H1 (cell line): ENCODE data around the gene CABLES2. TPM values are rescaled to one million over a fixed set of nuclear protein-coding genes. Genes with fewer than 3 reads are reported as not detected.

Experiments used
- CTCF ChIA-PET: fragments of 300-600 bp; sonication (Branson Sonifier 250); formaldehyde crosslinking; loops from one replicate; lab custom pipeline; 2021; ENCODE audit not compliant: partially characterized antibody; lab: Charles Lee
- POLR2A ChIA-PET: fragments of 300-600 bp; sonication (Branson Sonifier 250); formaldehyde crosslinking; loops from one replicate; lab custom pipeline; 2021; ENCODE audit warnings: inconsistent platforms; ENCODE audit not compliant: partially characterized antibody; lab: Charles Lee
- DNase-seq, 2 experiments: peaks; one replicate each; pipeline versions ENCODE4 v3.0.0 to v3.0.0-alpha.2; 2010 to 2022; ENCODE audit warnings: low spot score in 2 of 2, low read depth in 1 of 2, mixed read lengths in 1 of 2
- FAIRE-seq: peaks from 2 replicates; lab custom pipeline; 2011; peaks lifted over from hg19 to GRCh38; lab: Jason Lieb, UNC
- H2AFZ ChIP-seq: 2 replicates; pipeline ENCODE4 v1.8.1; 2012; ENCODE audit warnings: low read length, inconsistent platforms
- H2AK5ac ChIP-seq: 2 replicates; pipeline ENCODE4 v1.6.1; 2013; ENCODE audit warnings: low read depth, low read length
- H2BK120ac ChIP-seq: replicated peaks from 2 replicates; pipeline ENCODE3; 2013; ENCODE audit warnings: low read depth, low read length, inconsistent platforms
- H2BK12ac ChIP-seq: 2 replicates; pipeline ENCODE4 v1.6.1; 2013; ENCODE audit warnings: low read depth, low read length
- H2BK15ac ChIP-seq: 2 replicates; pipeline ENCODE4 v1.6.1; 2013; ENCODE audit warnings: low read length
- H2BK20ac ChIP-seq: 2 replicates; pipeline ENCODE4 v1.6.1; 2013; ENCODE audit warnings: low read length
- H2BK5ac ChIP-seq: 2 replicates; pipeline ENCODE4 v1.6.1; 2013; ENCODE audit warnings: low read depth, low read length
- H3K14ac ChIP-seq: 2 replicates; pipeline ENCODE4 v1.6.1; 2013; ENCODE audit warnings: inconsistent platforms; ENCODE audit not compliant: insufficient read length
- H3K18ac ChIP-seq: 2 replicates; pipeline ENCODE4 v1.6.1; 2013; ENCODE audit warnings: low read length; ENCODE audit errors: extremely low read depth
- H3K23ac ChIP-seq: 2 replicates; pipeline ENCODE4 v1.6.1; 2013; ENCODE audit warnings: inconsistent platforms; ENCODE audit not compliant: insufficient read length
- H3K23me2 ChIP-seq: 2 replicates; pipeline ENCODE4 v1.6.1; 2013; ENCODE audit warnings: low read depth, low read length
- H3K27ac ChIP-seq: 2 replicates; pipeline ENCODE4 v1.6.1; 2011; ENCODE audit warnings: low read depth, low read length, inconsistent platforms
- H3K27me3 ChIP-seq, 4 experiments: replicated peaks in 1 of 4; 1 replicate in 1 of 4; 2 replicates in 3 of 4; pipeline versions ENCODE4 v1.6.1 to v1.8.1; 2011 to 2013; ENCODE audit warnings: low read length in 3 of 4, mild to moderate bottlenecking in 3 of 4, inconsistent platforms in 2 of 4, mixed read lengths in 2 of 4, moderate library complexity in 1 of 4; ENCODE audit not compliant: control insufficient read depth in 3 of 4, insufficient read depth in 3 of 4; ENCODE audit errors: extremely low read depth in 1 of 4
- H3K36me3 ChIP-seq, 4 experiments: 2 replicates each; pipeline versions ENCODE4 v1.6.1 to v1.8.1; 2011 to 2013; ENCODE audit warnings: mild to moderate bottlenecking in 4 of 4, low read length in 3 of 4, moderate library complexity in 2 of 4, control low read depth in 1 of 4, inconsistent platforms in 1 of 4; ENCODE audit not compliant: insufficient read depth in 4 of 4, control insufficient read depth in 2 of 4
- H3K4ac ChIP-seq: replicated peaks from 2 replicates; pipeline ENCODE3; 2013; ENCODE audit warnings: low read length, low read depth, mixed read lengths, inconsistent platforms; ENCODE audit not compliant: insufficient read length
- H3K4me1 ChIP-seq, 4 experiments: replicated peaks in 1 of 4; 1 replicate in 1 of 4; 2 replicates in 3 of 4; pipeline versions ENCODE4 v1.6.1 to v1.8.1; 2011 to 2013; ENCODE audit warnings: low read length in 3 of 4, inconsistent platforms in 2 of 4, mixed read lengths in 1 of 4; ENCODE audit not compliant: insufficient read depth in 4 of 4, control insufficient read depth in 3 of 4
- H3K4me2 ChIP-seq, 2 experiments: 2 replicates each; pipeline versions ENCODE4 v1.6.1 to v1.8.1; 2011 to 2013; ENCODE audit warnings: low read depth in 2 of 2, low read length in 2 of 2, control low read depth in 1 of 2, inconsistent platforms in 1 of 2, mild to moderate bottlenecking in 1 of 2; ENCODE audit not compliant: insufficient read depth in 1 of 2
- H3K4me3 ChIP-seq, 4 experiments: fragments of 200-600, 300-600 bp in 1 of 4; sonication (generic), shearing (Covaris generic), sonication (Bioruptor Twin) in 1 of 4; 2 replicates each; pipeline versions ENCODE4 v1.5.1 to v1.8.1; 2011 to 2016; ENCODE audit warnings: low read length in 4 of 4, low read depth in 3 of 4, control low read depth in 2 of 4, inconsistent platforms in 2 of 4, mild to moderate bottlenecking in 2 of 4, mixed read lengths in 1 of 4, moderate library complexity in 1 of 4; ENCODE audit not compliant: insufficient read depth in 2 of 4; ENCODE audit errors: extremely low read depth in 1 of 4
- H3K56ac ChIP-seq: replicated peaks from 2 replicates; pipeline ENCODE3; 2013; ENCODE audit warnings: low read depth, mild to moderate bottlenecking, mixed read lengths, low read length, inconsistent platforms; ENCODE audit not compliant: insufficient read length
- H3K79me1 ChIP-seq: 2 replicates; pipeline ENCODE4 v1.6.1; 2013; ENCODE audit warnings: low read depth, low read length, control low read depth
- H3K79me2 ChIP-seq, 2 experiments: 2 replicates each; pipeline versions ENCODE4 v1.6.1 to v1.8.1; 2012 to 2013; ENCODE audit warnings: low read length in 2 of 2, mild to moderate bottlenecking in 2 of 2, inconsistent platforms in 1 of 2; ENCODE audit not compliant: insufficient read depth in 2 of 2, control insufficient read depth in 1 of 2
- H3K9ac ChIP-seq, 4 experiments: replicated peaks in 1 of 4; 1 replicate in 1 of 4; 2 replicates in 3 of 4; pipeline versions ENCODE4 v1.6.1 to v1.8.1; 2011 to 2013; ENCODE audit warnings: low read depth in 3 of 4, low read length in 3 of 4, control low read depth in 2 of 4, mild to moderate bottlenecking in 2 of 4, moderate library complexity in 2 of 4, inconsistent platforms in 1 of 4; ENCODE audit errors: extremely low read depth in 1 of 4
- H3K9me3 ChIP-seq, 2 experiments: 2 replicates each; pipeline versions ENCODE4 v1.6.1 to v1.8.1; 2012 to 2013; ENCODE audit warnings: mild to moderate bottlenecking in 2 of 2, moderate library complexity in 2 of 2, control low read depth in 1 of 2, inconsistent platforms in 1 of 2, low read depth in 1 of 2, low read length in 1 of 2, mixed read lengths in 1 of 2; ENCODE audit not compliant: insufficient read depth in 2 of 2
- H4K20me1 ChIP-seq, 2 experiments: replicated peaks in 1 of 2; 2 replicates each; pipeline versions ENCODE3 to v1.8.1; 2011 to 2013; ENCODE audit warnings: inconsistent platforms in 2 of 2, low read length in 2 of 2, mild to moderate bottlenecking in 1 of 2; ENCODE audit not compliant: insufficient read depth in 2 of 2, control insufficient read depth in 1 of 2
- H4K5ac ChIP-seq: 2 replicates; pipeline ENCODE4 v1.6.1; 2013; ENCODE audit warnings: low read length, low read depth, mixed read lengths, inconsistent platforms; ENCODE audit not compliant: insufficient read length
- H4K8ac ChIP-seq: 2 replicates; pipeline ENCODE4 v1.8.0; 2013; ENCODE audit warnings: mild to moderate bottlenecking, moderate library complexity, low read length, inconsistent platforms; ENCODE audit not compliant: insufficient read depth; ENCODE audit errors: extremely low read depth
- H4K91ac ChIP-seq: replicated peaks from 2 replicates; pipeline ENCODE3; 2013; ENCODE audit warnings: low read length, mixed read lengths, inconsistent platforms; ENCODE audit not compliant: insufficient read length
- ASH2L ChIP-seq: fragments of 200-600, 300-600 bp; sonication (generic); IDR thresholded peaks from one replicate; pipeline ENCODE4 v1.7.1; 2017; ENCODE audit warnings: low read length
- CEBPB ChIP-seq: IDR thresholded peaks from 2 replicates; pipeline ENCODE4 v1.6.1; 2012; ENCODE audit warnings: low read depth, low read length
- EGR1 ChIP-seq: IDR thresholded peaks from 2 replicates; pipeline ENCODE4 v1.6.1; 2011; ENCODE audit warnings: low read depth, low read length, borderline replicate concordance
- HDAC2 ChIP-seq, 2 experiments: fragments of 300-600 bp in 1 of 2; sonication (generic) in 1 of 2; IDR thresholded peaks; 2 replicates each; pipeline ENCODE4 v1.6.1; 2011 to 2012; ENCODE audit warnings: low read depth in 2 of 2, low read length in 2 of 2, mild to moderate bottlenecking in 2 of 2, moderate library complexity in 2 of 2, borderline replicate concordance in 1 of 2, inconsistent platforms in 1 of 2
- POU5F1 ChIP-seq: IDR thresholded peaks from 2 replicates; pipeline ENCODE4 v1.6.1; 2011; ENCODE audit warnings: low read depth, mild to moderate bottlenecking, low read length, moderate library complexity
- WGBS, 2 experiments: shearing (Covaris generic) in 1 of 2; methylation state at CpG; one replicate each; pipeline versions ENCODE4 v1.1.6 to v1.1.7; 2013 to 2015; ENCODE audit warnings: low lambda C conversion rate in 2 of 2, mixed read lengths in 2 of 2, inconsistent platforms in 1 of 2, low coverage in 1 of 2, missing lambda C conversion rate in 1 of 2; ENCODE audit not compliant: insufficient replicate concordance in 2 of 2, insufficient coverage in 1 of 2, insufficient read length in 1 of 2; ENCODE audit errors: extremely low coverage in 1 of 2, missing lambda C conversion rate in 1 of 2; 5-methylcytosine and 5-hydroxymethylcytosine counted together
- polyA plus RNA-seq, 7 experiments: library from polyadenylated mRNA; depleted of rRNA in 3 of 7; stranded (reverse) in 5 of 7; unstranded in 2 of 7; fragments of >200 nt in 5 of 7; fragments of 200-250 nt in 2 of 7; gene quantifications; 1 replicate in 5 of 7; 2 replicates in 1 of 7; 4 replicates in 1 of 7; pipeline versions ENCODE4 v1.2.1 to v1.2.3, GENCODE V29; 2011 to 2013; ENCODE audit warnings: missing spikeins in 2 of 7, mixed read lengths in 2 of 7
- total RNA-seq: library from RNA; stranded (reverse); fragmentation: NEBNext Ultra II Directional; extraction: Animal tissue kit (Norgen Biotek cat#: 25700); gene quantifications from 2 replicates; pipeline ENCODE4 v1.2.1, GENCODE V29; 2021
- TF ChIP-seq, protein P1 (sequence below): IDR thresholded peaks from 2 replicates; pipeline ENCODE4 v1.6.1; 2012; ENCODE audit warnings: low read length, inconsistent platforms
- TF ChIP-seq, protein P2 (sequence below): IDR thresholded peaks from 2 replicates; pipeline ENCODE4 v1.6.1; 2012; ENCODE audit warnings: inconsistent platforms
- TF ChIP-seq, protein P3 (sequence below): IDR thresholded peaks from 2 replicates; pipeline ENCODE4 v1.6.1; 2011; ENCODE audit warnings: low read length, improper control_type of control experiment

Gene CABLES2
- total and polyA plus RNA-seq, 2 of the 8 experiments (the other 6 are each of a cell fraction or from before 2014, with no cell fraction given) = 8.0 to 8.8 TPM

DNA sequence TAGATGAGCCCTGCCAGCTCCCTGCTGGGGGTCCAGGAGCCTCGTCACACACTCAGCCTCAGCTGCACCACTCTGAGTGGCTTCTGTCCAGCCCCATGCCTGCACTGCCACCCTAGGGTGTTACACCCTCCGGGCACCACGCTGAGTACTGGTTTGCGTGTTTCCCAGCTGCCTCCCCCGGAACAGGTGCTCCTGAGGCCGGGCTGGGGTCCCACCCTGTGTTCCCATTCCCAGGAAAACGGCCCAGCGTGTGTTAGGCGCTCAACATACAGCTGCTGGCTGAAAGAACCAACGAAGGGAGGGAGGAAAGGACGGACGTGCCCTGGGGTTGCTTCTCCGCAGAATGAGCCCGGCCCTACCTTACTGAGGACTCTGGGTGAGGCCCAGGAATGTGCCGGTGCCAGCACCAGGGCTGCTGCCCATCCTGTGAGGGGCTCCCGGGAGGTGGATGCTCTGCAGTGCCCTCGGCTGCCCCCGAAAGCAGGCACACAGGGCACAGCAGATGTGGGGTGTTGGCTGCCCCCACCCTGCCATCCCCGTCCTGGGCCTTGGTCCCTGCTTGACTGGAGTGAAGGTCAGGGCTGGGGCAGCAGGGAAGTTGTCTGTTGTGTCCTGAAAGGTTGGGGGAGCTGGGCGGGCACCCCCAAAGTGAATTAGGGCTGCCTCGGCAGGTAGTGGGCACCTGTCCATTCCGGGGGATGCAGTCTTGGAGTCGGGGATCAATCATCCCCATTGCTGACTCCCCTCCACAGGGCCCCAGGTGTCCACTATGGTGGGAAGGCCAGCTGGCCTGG lies 56.3 kb downstream of the CABLES2 start:
- Histone ChIP-seq H3K9me3 (peaks cover 0 to 3% of the 10 kb centered on the region in 2 experiments; a peak in 2 of 4 replicates), H2BK12ac (no peak overlapping the region), H4K8ac (peak overlapping the region; percentile 43; the same call in 1 of the 2 replicates), H2BK20ac (no peak overlapping the region), H2BK5ac (peak overlapping the region; percentile 30; the same call in 1 of the 2 replicates), H3K18ac (no peak overlapping the region), H3K79me1 (peaks cover 15% of the 10 kb centered on the region), H2BK15ac (no peak overlapping the region), H3K4me2 (no peak overlapping the region), H4K20me1 (peaks cover 0 to 16% of the 10 kb centered on the region in 2 experiments), H2BK120ac (no peak overlapping the region), H4K91ac (no peak overlapping the region), H3K4me3 (no peak overlapping the region), H2AK5ac (no peak overlapping the region), H3K79me2 (peaks cover 10 to 24% of the 10 kb centered on the region in 2 experiments; a peak in 3 of 4 replicates), H3K23ac (no peak overlapping the region), H2AFZ (no peak overlapping the region), H3K9ac (no peak overlapping the region), H3K14ac (no peak overlapping the region), H3K36me3 (peaks cover 22 to 52% (median 47%) of the 10 kb centered on the region in 4 experiments; a peak in 7 of 8 replicates), H3K27ac (no peak overlapping the region), H3K4ac (no peak overlapping the region), H3K4me1 (peaks cover 0 to 18% (median 16%) of the 10 kb centered on the region in 4 experiments; a peak in 6 of 7 replicates), H3K56ac (no peak overlapping the region), H4K5ac (no peak overlapping the region), H3K23me2 (no peaks in the 10 kb centered on the region; the same call in 1 of the 2 replicates), H3K27me3 (no peaks in the 10 kb centered on the region)
- ChIA-PET POLR2A (interaction anchor here (0.8 to 12.3 kb wide), 7 partner anchors 8 to 45 kb away, joined by 3 to 114 read pairs (median 3); partner anchors contain the start of gene LAMA5), CTCF (interaction anchor here (0.9 to 2.7 kb wide), 7 partner anchors 10 to 44 kb away, joined by 3 to 13 read pairs (median 5); no protein-coding TSS in a partner anchor)
- WGBS, 2 experiments = 91% methylated on average over 22 of the region's 23 CpGs; no CpG with 5 or more reads in 1 of the 2 experiments
- DNase-seq (no peak), FAIRE-seq (no peak)
- no peak for TF ChIP-seq EGR1
- TF ChIP-seq ASH2L = no peak
- TF ChIP-seq, protein P1, sequence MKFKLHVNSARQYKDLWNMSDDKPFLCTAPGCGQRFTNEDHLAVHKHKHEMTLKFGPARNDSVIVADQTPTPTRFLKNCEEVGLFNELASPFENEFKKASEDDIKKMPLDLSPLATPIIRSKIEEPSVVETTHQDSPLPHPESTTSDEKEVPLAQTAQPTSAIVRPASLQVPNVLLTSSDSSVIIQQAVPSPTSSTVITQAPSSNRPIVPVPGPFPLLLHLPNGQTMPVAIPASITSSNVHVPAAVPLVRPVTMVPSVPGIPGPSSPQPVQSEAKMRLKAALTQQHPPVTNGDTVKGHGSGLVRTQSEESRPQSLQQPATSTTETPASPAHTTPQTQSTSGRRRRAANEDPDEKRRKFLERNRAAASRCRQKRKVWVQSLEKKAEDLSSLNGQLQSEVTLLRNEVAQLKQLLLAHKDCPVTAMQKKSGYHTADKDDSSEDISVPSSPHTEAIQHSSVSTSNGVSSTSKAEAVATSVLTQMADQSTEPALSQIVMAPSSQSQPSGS = no peak
- TF ChIP-seq, protein P2, sequence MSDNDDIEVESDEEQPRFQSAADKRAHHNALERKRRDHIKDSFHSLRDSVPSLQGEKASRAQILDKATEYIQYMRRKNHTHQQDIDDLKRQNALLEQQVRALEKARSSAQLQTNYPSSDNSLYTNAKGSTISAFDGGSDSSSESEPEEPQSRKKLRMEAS = no peak
- TF ChIP-seq, protein P3, sequence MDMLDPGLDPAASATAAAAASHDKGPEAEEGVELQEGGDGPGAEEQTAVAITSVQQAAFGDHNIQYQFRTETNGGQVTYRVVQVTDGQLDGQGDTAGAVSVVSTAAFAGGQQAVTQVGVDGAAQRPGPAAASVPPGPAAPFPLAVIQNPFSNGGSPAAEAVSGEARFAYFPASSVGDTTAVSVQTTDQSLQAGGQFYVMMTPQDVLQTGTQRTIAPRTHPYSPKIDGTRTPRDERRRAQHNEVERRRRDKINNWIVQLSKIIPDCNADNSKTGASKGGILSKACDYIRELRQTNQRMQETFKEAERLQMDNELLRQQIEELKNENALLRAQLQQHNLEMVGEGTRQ = no peak
- TF ChIP-seq CEBPB = no peak
- no peak for TF ChIP-seq HDAC2 (IDR thresholded peaks at IDR 0.05; ENCODE audit: borderline replicate concordance in 1 of 2, low read depth in 2 of 2, low read length in 2 of 2)
- TF ChIP-seq POU5F1 = no peak
